OCI-LY7 (cell line): ENCODE results near the gene TENT5D. TPM values are rescaled to one million over a fixed set of nuclear protein-coding genes. Genes with fewer than 3 reads are reported as not detected.
"Not testable (repeated sequence)": the region's sequence is repeated elsewhere in the genome, so short reads cannot be mapped to it uniquely, and the experiment has no call there.

ENCODE experiments used
- BruUV-seq: library from RNA; stranded (reverse); fragments of 400-500 nt; replicated peaks from 2 replicates; lab custom pipeline; 2021; lab: Mats Ljungman, UMichigan
- CTCF ChIA-PET: fragments of 300-600 bp; sonication (Branson Sonifier 250); formaldehyde crosslinking; loops from one replicate; lab custom pipeline; 2022; ENCODE audit warnings: antibody characterized with exemption; ENCODE audit not compliant: unreplicated experiment; lab: Charles Lee
- POLR2A ChIA-PET: fragments of 300-600 bp; sonication (Branson Sonifier 250); formaldehyde crosslinking; loops from one replicate; lab custom pipeline; 2022; ENCODE audit warnings: antibody characterized with exemption; lab: Charles Lee
- DNase-seq: peaks from one replicate; pipeline ENCODE4 v3.0.0-alpha.2; 2015; ENCODE audit warnings: low spot score
- H2AFZ ChIP-seq: fragments of 200-600 bp; sonication (generic), shearing (Covaris generic); 2 replicates; pipeline ENCODE4 v1.6.1; 2014; ENCODE audit warnings: mild to moderate bottlenecking, antibody characterized with exemption, low read length, moderate library complexity
- H3K27ac ChIP-seq: fragments of 200-600 bp; sonication (generic); 2 replicates; pipeline ENCODE4 v1.5.1; 2014; ENCODE audit warnings: mixed run types, low read depth, mild to moderate bottlenecking, moderate library complexity, low read length, inconsistent platforms; ENCODE audit not compliant: poor library complexity, severe bottlenecking
- H3K36me3 ChIP-seq: fragments of 200-600 bp; sonication (generic); 2 replicates; pipeline ENCODE4 v1.6.1; 2014; ENCODE audit warnings: mild to moderate bottlenecking, antibody characterized with exemption, low read length, moderate library complexity, mixed read lengths; ENCODE audit not compliant: insufficient read depth
- H3K4me1 ChIP-seq: fragments of 200-600 bp; sonication (generic); 2 replicates; pipeline ENCODE4 v1.5.1; 2014; ENCODE audit warnings: mild to moderate bottlenecking, low read length; ENCODE audit not compliant: insufficient read depth, poor library complexity, severe bottlenecking
- H3K4me2 ChIP-seq: fragments of 200-600 bp; sonication (generic); 2 replicates; pipeline ENCODE4 v1.6.1; 2014; ENCODE audit warnings: mild to moderate bottlenecking, low read length
- H3K4me3 ChIP-seq: fragments of 200-600 bp; sonication (generic); 2 replicates; pipeline ENCODE4 v1.5.1; 2014; ENCODE audit warnings: mild to moderate bottlenecking, low read depth, low read length; ENCODE audit not compliant: poor library complexity, severe bottlenecking
- H3K79me2 ChIP-seq: fragments of 200-600 bp; sonication (generic); 2 replicates; pipeline ENCODE4 v1.6.1; 2016; ENCODE audit warnings: low read depth, mild to moderate bottlenecking, low read length, moderate library complexity, mixed read lengths; ENCODE audit not compliant: insufficient read depth
- H3K9me2 ChIP-seq: fragments of 200-600 bp; sonication (generic); 2 replicates; pipeline ENCODE4 v1.6.1; 2016; ENCODE audit warnings: mild to moderate bottlenecking, low read length, mixed read lengths; ENCODE audit not compliant: insufficient read depth
- H3K9me3 ChIP-seq: fragments of 200-600 bp; sonication (generic); 2 replicates; pipeline ENCODE4 v1.6.1; 2014; ENCODE audit warnings: mild to moderate bottlenecking, mixed run types, low read length, mixed read lengths
- H4K20me1 ChIP-seq: fragments of 200-600 bp; sonication (generic); 2 replicates; pipeline ENCODE4 v1.6.1; 2014; ENCODE audit warnings: mild to moderate bottlenecking, antibody characterized with exemption, low read length, moderate library complexity, mixed read lengths; ENCODE audit not compliant: insufficient read depth
- CTCF ChIP-seq: fragments of 200-600 bp; sonication (generic); conservative IDR thresholded peaks from 2 replicates; pipeline ENCODE4 v1.5.1; 2014; ENCODE audit warnings: mild to moderate bottlenecking, antibody characterized with exemption, low read length, moderate library complexity, mixed read lengths
- EZH2phosphoT487 ChIP-seq: fragments of 200-600 bp; sonication (generic); IDR thresholded peaks from 2 replicates; pipeline ENCODE4 v1.6.1; 2018; ENCODE audit warnings: low read depth, borderline replicate concordance, mild to moderate bottlenecking, mixed run types, antibody characterized with exemption, low read length, moderate library complexity, mixed read lengths
- intact Hi-C: fragments of 100-400 bp; cut with micrococcal nuclease; formaldehyde crosslinking; loops from one replicate; pipeline ENCODE4 v1.10.0; 2022; ENCODE audit not compliant: unreplicated experiment
- total RNA-seq, 2 experiments: library from RNA; depleted of rRNA in 1 of 2; stranded (reverse); fragments of >200 nt in 1 of 2; shearing (Covaris generic) in 1 of 2; gene quantifications; 2 replicates each; pipeline ENCODE4 v1.2.3, GENCODE V29; 2014 to 2022

The TENT5D gene
- total RNA-seq, 2 experiments from 2014 or later = not detected

- CTCF ChIA-PET = no interaction called here
- no TSS peak for BruUV-seq
These were observed 12.6 kb downstream of the TENT5D start for GRCh38 chrX:80432863-80433262.

GRCh38 chrX:80468166-80468565 lies 47.9 kb downstream of the TENT5D start:
- POLR2A ChIA-PET, H4K20me1 ChIP-seq, H3K27ac ChIP-seq, H3K4me1 ChIP-seq, BruUV-seq, H3K79me2 ChIP-seq, H2AFZ ChIP-seq, intact Hi-C loops, H3K4me3 ChIP-seq, H3K9me2 ChIP-seq, H3K4me2 ChIP-seq, H3K9me3 ChIP-seq, DNase-seq, H3K36me3 ChIP-seq, CTCF ChIA-PET: not testable (repeated sequence)

More at GRCh38 chrX:80432863-80433262, 12.6 kb downstream of the TENT5D start:
- H3K4me2 ChIP-seq = no peak overlapping the region
- H3K4me3 ChIP-seq = no peak overlapping the region
- no peaks in the 10 kb centered on the region for H3K4me1 ChIP-seq
- no peaks in the 10 kb centered on the region for H3K36me3 ChIP-seq
- POLR2A ChIA-PET = interaction anchor here (1.0 kb wide), 1 partner anchor 82 kb away, joined by 3 read pairs; no protein-coding TSS in a partner anchor
- intact Hi-C loops = no loop called here
- H2AFZ ChIP-seq = no peak overlapping the region
- no peak overlapping the region for H3K27ac ChIP-seq
- no peak for DNase-seq
- no peaks in the 10 kb centered on the region for H3K9me2 ChIP-seq
- no peaks in the 10 kb centered on the region for H4K20me1 ChIP-seq
- no peaks in the 10 kb centered on the region for H3K79me2 ChIP-seq
- TF ChIP-seq EZH2phosphoT487 (no peak), CTCF (no peak)
- no peaks in the 10 kb centered on the region for H3K9me3 ChIP-seq

DNA sequence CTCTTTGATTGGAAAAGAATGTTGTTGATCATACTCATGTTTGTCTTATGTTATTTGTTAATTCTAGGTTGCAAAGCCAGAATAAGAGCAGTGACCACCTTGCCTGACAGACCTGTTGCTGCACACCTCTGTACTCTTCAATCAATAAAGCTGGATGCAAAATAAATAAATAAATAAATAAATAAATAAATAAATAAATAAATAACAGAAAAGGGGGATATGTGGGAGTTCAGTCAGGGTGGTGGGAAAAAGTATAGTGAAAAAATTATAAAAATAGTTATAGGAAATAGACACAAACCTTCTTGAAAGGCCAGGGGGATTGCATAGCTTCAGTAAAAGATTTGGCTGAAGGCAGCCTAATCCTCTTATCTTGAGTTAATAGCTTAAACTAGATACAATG lies 51.3 kb downstream of the TENT5D start:
- Histone ChIP-seq H3K9me3 (no peaks in the 10 kb centered on the region), H3K36me3 (no peaks in the 10 kb centered on the region), H2AFZ (no peak overlapping the region), H3K4me1 (no peaks in the 10 kb centered on the region), H4K20me1 (no peaks in the 10 kb centered on the region), H3K4me2 (no peak overlapping the region), H3K79me2 (no peaks in the 10 kb centered on the region), H3K4me3 (no peak overlapping the region), H3K27ac (no peak overlapping the region), H3K9me2 (no peaks in the 10 kb centered on the region)
- intact Hi-C loops = no loop called here
- no peak for DNase-seq
- no TSS peak for BruUV-seq
- TF ChIP-seq EZH2phosphoT487 = no peak
- no peak for TF ChIP-seq CTCF
- ChIA-PET CTCF (no interaction called here), POLR2A (no interaction called here)
